OCI-LY7 (cell line): ENCODE results near the gene PACSIN2.

Experiments used
- CTCF ChIP-seq: fragments of 200-600 bp; sonication (generic); conservative IDR thresholded peaks from 2 replicates; pipeline ENCODE4 v1.5.1; 2014; ENCODE audit warnings: mild to moderate bottlenecking, antibody characterized with exemption, low read length, moderate library complexity, mixed read lengths
- EZH2phosphoT487 ChIP-seq: fragments of 200-600 bp; sonication (generic); IDR thresholded peaks from 2 replicates; pipeline ENCODE4 v1.6.1; 2018; ENCODE audit warnings: low read depth, borderline replicate concordance, mild to moderate bottlenecking, mixed run types, antibody characterized with exemption, low read length, moderate library complexity, mixed read lengths

GRCh38 chr22:42976217-42976933 is 38.6 kb downstream of the PACSIN2 start:
- TF ChIP-seq CTCF (no peak), EZH2phosphoT487 (no peak)
